ENCODE data around the gene POTEE. TPM values are rescaled to one million over a fixed set of nuclear protein-coding genes. Genes with fewer than 3 reads are reported as not detected.
"Not testable (repeated sequence)": the region's sequence is repeated elsewhere in the genome, so short reads cannot be mapped to it uniquely, and the experiment has no call there.

The POTEE gene
- total RNA-seq, 2 experiments from 2014 or later: 0.47 to 0.48 TPM

DNA sequence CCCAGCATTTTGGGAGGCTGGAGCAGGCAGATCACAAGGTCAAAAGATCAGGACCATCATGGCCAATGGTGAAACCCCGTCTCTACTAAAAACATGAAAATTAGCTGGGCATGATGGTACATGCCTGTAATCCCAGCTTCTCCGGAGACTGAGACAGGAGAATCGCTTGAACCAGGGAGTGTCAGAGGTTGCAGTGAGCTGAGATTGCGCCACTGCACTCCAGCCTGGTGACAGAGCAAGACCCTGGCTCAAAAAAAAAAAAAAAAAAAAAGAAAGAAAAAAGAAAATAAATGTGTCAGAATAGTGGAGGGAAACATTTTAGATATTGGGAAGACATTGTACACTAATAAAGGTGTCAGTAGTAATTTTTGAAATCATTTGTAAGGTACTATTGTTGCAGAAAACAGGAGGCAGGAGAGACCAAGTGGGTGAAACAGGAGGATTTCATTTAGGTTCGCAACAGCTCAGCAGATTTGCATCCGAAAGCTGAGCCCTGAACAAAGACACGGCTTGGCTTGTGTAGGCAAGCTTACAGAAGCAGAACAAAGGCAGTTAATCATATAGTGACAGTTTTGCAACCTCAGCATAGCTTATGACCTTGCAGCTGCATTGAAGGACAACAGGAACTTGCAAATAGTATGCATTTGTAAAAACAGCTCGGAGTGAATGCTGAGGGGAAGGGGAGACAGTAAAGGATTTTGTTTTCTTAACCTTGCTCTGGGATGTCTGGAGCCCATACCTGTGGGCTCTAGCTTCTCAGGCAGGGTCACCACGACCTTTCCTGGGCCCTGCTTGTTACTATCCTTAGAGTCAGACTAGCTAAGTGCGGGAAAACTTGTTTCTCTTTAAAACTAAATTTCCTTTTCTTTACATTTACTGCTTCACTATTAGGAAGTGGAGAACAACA, 26.5 kb downstream of the POTEE start:
- H3K27me3 Mint-ChIP-seq; ATAC-seq (ENCODE audit: low read depth); H3K9me3 Mint-ChIP-seq; H3K4me1 Mint-ChIP-seq; POLR2A ChIA-PET; DNase-seq; H3K27ac Mint-ChIP-seq; H3K36me3 Mint-ChIP-seq; H3K4me3 Mint-ChIP-seq: not testable (repeated sequence)

Other genes starting within 250 kb of the POTEE start
- 10 to 100 TPM; 63.0 to 67.9 TPM for gene FAM168B, start 116.1 kb upstream of the POTEE start, total RNA-seq
- gene PLEKHB2, start 104.2 kb upstream of the POTEE start, total RNA-seq: 10 to 100 TPM; 54.2 to 55.9 TPM
- gene RAB6D, start 154.6 kb downstream of the POTEE start, total RNA-seq: not detected